HG02571 (cell line): ENCODE data around the gene COQ8B.
A peak's percentile ranks its signal among the peaks of the same experiment; 100 is the strongest.
"Not testable (repeated sequence)": the region's sequence is repeated elsewhere in the genome, so short reads cannot be mapped to it uniquely, and the experiment has no call there.

Experiments
- ATAC-seq: cut with Tn5 transposase; IDR thresholded peaks from one replicate; pipeline ENCODE4 v1.9.1; 2021; ENCODE audit warnings: mild to moderate bottlenecking, moderate library complexity; ENCODE audit not compliant: unreplicated experiment

COQ8B gene

DNA sequence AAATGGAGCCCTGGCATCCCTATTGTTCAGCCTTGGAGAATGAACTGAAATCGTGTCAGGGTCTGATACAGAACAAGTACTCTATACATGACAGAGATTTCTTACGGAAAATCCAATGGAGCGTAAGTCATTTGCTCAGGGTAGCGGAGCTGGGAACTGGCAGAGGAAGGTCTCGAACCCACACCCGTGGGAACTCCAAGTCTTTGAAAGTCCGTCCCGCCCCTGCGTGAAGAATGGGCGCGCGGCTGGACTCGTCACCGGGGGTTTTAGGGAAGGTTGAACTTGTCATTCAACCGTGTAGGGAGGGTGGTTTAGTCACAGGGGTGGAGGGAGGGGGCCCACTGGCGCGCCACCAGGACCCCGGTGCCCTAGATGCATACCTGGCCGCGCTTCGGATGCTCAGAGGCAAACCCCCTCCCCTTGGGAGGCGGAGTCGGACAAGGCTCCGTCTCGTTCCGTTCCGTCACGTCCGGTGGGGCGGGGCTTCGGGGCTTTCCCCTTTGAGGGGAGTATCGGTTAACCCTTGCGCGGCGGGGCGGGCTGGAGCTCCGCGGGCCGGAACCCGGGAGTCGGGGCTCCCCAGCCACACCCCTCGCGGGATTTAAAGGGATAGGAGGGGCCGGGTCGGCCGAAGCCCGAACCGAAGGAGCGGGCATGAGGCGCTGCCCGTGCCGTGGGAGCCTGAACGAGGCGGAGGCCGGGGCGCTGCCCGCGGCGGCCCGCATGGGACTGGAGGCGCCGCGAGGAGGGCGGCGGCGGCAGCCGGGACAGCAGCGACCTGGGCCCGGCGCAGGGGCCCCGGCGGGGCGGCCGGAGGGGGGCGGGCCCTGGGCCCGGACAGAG lies at the start of gene COQ8B, which contains the start of gene ITPKC:
COQ8B (minus strand) TSS at position 405 of the 843 bp plus-strand sequence. CDS start 2,254 bp downstream, outside the sequence.
ITPKC (plus strand) TSS at position 631 of the 843 bp plus-strand sequence; CDS start at position 655, 24 bp downstream.
- ATAC-seq = peak; percentile 61

DNA sequence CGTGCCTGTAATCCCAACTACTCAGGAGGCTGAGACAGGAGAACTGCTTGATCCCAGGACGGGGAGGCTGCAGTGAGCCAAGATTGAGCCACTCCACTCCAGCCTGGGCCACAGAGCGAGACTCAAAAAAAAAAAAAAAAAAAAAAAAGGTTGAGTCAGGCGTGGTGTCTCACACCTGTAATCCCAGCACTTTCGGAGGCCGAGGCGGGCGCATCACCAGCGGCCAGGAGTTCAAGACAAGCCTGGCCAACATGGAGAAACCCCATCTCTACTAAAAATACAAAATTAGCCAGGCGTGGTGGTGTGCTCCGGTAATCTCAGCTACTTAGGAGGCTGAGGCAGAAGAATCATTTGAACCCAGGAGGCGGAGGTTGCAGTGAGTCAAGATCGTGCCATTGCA lies 49.7 kb upstream of the COQ8B start:
- ATAC-seq = not testable (repeated sequence)

DNA sequence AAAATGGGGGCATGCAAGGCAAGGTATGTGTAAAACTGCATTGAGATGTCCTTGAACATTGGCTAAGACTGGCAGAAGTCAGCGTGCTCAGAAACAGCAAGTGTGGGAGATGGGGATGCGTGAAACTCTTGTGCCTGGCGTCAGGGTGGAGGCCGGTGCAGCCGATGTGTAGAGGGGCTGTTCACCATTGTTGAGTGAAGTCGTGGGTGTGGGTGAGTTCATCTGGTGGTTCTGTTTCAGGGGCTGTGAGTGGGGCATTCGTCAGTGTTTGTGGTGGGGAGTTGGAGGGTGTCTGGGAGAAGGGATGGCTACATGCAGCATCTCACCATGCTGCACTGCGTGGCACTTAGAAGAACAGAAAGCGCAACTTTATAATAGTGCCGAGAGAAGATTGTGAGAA lies 47.3 kb upstream of the COQ8B start:
- no peak for ATAC-seq

DNA sequence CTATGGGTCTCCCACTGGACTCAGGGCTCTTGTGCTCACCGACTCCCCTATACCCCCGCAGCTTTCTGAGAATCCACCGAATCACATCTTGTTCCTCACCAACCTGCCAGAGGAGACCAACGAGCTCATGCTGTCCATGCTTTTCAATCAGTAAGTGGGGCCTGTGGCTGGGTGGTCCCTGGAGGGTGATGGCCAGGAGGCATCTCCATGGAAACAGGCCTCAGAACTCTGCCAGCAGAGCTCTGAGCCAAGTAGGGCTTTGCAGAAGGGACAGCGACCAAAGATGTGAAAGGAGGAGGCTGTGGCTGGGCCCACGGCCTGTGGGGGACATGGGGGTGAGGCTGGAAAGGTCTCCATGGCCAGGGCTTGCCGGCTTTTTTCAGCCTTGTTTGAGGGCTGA lies 46.8 kb upstream of the COQ8B start:
- no peak for ATAC-seq

DNA sequence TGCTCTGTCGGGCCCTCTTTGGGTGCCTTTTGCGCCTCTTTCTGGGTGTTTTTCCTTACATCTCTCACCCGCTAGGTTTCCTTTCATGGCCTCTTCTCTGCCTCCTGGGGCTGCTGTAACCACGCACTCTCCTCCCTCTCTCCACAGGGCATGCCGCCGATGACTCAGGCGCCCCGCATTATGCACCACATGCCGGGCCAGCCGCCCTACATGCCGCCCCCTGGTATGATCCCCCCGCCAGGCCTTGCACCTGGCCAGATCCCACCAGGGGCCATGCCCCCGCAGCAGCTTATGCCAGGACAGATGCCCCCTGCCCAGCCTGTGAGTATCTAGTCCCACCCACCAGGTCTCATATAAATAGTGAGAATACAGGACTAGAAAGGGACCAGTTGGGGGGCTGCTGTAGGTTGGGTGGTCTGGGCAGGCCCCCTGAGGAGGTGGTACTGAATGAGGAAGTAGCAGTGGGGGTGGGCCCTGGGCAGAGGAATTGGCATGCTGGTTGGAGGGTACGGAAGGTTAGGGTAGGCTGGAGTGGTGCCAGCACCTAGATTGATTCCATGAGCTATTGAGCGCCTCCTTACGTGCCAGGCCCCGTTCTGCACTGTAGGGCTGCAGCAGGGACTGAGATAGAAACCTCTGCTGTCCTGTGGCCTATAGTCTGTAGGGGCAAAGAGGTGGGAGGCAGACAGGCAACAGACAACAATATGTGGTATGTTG lies 46.2 kb upstream of the COQ8B start:
- no peak for ATAC-seq

DNA sequence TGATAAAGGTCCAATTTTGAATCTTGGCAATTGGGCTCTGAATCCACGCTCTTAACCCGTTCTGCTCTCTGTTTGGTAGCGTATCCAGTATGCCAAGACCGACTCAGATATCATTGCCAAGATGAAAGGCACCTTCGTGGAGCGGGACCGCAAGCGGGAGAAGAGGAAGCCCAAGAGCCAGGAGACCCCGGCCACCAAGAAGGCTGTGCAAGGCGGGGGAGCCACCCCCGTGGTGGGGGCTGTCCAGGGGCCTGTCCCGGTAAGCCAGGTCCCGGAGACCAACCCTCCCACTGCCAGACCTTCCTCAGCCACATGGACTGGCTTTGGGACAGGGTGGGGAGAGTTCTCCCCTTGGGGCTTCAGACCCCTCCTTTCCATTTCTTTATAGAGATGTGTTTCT lies 42.7 kb upstream of the COQ8B start:
- no peak for ATAC-seq

DNA sequence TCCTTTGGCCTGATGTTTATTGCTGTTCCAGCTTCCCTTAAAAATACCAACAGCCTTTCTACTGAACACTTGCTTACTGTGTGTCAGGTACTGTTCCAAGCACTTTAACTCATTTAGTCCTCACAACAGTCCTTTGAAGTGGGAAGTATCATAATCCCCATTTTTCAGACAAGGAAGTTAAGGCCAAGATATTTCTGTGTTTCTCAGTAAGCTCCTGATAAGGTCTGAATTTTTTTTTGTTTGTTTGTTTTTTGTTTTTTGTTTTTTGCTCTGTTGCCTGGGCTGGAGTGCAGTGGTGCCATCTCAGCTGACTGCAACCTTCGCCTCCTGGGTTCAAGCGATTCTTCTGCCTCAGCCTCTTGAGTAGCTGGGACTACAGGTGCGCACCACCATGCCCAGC lies 41.8 kb upstream of the COQ8B start:
- ATAC-seq = no peak

DNA sequence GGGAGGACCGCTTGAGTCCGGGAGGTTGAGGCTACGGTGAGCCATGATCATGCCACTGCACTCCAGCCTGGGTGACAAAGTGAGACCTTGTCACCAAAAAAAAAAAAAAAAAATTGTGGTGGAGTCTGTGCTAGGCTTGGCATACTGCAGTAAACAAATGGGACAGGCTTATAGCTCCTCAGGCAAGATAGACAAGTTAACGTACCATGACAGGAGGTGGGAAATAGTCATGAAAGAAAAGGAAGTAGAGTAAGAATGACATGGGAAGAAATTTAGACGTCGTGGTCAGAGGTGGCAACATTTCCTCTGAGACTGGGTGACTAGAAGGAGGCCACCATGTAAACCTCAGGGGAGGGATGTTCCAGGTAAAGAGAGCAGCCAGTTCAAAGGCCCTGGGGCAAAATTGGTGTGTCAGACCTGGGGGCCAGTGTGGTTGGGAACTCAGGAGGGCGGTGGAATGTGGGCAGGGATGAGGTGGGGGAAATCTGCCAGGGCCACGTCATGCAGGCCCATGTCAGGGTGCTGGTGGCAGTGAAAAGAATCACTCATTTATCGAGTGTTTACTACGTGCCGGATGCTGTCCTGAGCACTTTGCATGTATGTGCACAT lies 39.9 kb upstream of the COQ8B start:
- ATAC-seq = no peak

DNA sequence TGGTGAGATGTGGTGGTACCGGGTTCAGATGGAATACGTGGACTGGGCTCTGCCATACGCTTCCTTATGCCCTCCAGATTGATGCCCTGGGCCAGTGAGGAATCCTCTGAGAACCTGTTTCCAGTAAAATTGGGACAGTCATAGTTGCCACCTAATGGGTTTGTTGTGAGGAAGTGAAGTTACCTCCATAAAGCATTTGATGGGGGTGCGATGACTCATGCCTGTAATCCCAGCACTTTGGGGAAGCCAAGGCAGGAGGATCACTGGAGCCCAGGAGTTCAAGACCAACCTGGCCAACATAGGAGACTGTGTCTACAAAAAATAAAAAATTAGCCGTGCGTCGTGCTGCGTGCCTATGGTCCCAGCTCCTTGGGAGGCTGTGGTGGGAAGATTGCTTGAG lies 39.1 kb upstream of the COQ8B start:
- no peak for ATAC-seq

DNA sequence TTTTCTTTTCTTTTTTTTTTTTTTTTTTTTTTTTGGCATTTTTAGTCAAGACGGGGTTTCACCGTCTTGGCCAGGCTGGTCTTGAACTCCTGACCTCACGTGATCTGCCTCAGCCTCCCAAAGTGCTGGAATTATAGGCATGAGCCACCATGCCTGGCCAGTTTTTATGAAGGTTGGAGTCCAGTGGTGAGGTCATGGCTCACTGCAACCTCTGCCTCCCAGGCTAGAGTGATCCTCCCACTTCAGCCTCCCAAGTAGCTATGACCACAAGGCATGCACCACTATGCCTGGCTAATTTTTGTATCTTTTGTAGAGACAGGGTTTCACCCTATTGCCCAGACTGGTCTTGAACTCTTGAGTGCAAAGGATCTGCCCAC lies 38.5 kb upstream of the COQ8B start:
- ATAC-seq = no peak

DNA sequence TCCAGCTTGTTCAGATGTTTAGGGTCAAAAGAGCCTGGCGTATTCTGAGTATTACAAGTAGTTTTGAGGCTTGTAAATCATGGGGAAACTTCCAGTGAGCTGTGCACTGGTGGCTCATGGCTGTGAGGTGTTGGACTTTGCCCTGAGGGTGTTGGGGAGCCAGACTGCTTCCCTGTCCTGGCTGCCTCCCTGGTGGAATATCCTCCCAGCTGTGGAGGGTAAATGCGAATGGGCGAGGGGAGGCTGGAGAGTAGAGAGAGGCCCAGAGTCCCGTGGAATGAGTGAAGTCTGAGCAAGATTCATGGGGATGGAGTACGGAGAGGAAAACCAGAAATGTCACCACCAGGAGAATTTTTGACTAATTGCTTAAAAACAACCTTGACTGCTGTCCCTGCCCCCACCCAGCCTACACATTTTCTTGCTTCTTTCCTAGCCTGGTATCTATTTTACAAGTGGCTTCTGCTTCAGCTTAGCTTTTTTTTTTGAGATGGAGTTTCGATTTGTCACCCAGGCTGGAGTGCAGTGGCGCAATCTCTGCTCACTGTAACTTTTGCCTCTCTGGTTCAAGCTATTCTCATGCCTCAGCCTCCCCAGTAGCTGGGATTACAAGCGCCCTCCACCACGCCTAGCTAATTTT lies 38.0 kb upstream of the COQ8B start:
- no peak for ATAC-seq

DNA sequence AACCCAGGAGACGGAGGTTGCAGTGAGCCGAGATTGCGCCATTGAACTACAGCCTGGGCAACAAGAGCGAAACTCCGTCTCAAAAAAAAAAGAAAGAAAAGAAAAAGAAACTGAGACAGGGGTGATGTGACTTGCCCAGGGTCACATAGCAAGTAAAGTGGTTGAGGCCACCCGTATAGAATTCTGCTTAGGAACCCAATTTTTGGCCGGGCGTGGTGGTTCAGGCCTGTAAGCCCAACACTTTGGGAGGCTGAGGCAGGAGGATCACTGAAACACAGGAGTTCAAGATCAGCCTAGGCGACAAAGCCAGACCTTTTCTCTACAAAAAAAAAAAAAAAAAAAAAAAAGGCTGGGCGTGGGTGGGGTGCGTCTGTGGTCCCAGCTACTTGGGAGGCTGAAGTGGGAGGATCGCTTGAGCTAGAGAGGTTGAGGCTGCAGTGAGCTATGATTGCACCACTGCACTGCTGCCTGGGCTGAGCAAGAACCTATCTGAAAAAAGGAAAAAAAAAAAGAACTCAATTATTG lies 35.6 kb upstream of the COQ8B start:
- no peak for ATAC-seq

DNA sequence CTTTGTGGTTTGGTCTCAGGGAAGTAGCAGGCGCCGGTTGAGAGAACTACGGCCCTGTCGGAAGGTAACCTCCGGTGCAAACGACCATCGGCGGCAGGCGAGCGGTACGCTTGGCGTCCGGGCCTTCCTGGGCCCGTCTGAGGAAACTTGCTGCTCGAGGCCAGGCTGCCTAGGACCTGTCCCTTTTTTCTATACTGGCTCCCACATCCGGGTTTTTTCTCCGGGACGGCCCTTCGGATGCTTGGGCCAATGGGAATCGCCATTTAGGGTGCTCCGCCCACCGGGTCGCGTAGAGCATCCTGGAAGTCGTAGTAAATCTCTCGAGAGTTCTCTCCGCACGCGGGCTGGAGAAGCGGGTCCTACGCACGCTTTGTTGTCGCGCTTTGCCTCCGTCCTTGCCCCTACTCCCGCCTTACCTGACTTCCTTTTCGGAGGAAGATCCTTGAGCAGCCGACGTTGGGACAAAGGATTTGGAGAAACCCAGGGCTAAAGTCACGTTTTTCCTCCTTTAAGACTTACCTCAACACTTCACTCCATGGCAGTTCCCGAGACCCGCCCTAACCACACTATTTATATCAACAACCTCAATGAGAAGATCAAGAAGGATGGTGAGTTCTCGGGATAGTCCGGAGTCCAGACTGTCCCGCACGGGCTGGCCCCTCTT lies 34.3 kb upstream of the COQ8B start, which contains the start of gene SNRPA:
SNRPA (plus strand) TSS at position 330 of the 664 bp plus-strand sequence; CDS start at position 536, 206 bp downstream.
- peak; percentile 52 for ATAC-seq

DNA sequence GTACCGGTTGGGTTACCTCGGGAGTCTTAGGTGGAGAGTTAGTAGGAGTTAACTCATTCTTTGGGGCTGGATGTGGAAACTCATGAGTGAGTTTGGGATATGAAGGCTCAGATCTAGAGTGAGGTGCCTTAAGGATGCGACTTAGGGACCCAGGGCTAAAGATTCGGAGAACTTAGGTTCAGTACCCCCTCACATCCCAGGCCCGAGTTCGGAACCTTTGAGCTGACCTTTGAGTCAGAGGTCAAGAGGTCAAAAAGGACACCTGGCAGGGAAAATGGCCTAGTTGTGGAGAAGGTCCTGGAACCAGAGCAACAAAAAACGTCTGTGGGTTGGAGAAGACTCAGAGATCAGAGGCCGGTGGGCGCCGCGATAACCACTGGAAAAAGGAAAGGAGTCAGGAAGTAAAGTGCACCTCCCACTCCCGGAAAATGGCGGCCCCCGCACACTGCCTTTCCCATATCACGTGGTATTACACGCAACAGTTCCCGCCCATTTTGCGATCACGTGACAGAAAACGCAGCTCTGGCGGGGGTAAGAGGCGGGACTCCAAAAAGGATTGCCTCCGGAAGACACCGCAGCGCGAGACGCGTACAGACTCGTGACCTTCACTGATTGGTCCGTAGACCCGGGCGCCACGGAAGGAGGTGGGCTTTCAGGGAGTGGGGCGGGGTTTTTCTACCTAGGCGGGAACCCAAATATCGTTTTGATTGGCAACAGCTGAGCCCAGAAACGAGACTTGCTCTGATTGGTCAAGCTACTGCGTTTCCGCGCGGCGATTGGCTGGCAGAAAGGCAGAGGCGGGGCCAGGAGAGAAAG lies 33.6 kb upstream of the COQ8B start, which contains the start of gene ACTMAP:
ACTMAP (minus strand) TSS at position 420 of the 816 bp plus-strand sequence. CDS start 674 bp downstream, outside the sequence.
- ATAC-seq = peak; percentile 79

DNA sequence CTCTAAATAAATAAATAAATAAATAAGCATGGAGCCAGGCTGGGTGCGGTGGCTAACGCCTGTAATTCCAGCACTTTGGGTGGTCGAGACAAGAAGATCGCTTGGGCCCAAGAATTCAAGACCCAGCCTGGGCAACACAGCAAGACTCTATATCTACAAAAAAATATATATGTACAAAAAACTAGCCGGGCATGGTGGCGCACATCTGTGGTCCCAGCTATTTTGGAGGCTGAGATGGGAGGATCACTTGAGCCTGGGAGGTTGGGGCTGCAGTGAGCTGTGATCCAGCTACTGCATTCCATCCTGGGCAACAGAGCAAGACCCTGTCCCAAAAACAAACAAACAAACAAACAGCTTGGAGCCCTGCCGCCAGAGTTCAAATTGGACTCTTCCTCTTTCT lies 30.9 kb upstream of the COQ8B start:
- ATAC-seq = no peak

DNA sequence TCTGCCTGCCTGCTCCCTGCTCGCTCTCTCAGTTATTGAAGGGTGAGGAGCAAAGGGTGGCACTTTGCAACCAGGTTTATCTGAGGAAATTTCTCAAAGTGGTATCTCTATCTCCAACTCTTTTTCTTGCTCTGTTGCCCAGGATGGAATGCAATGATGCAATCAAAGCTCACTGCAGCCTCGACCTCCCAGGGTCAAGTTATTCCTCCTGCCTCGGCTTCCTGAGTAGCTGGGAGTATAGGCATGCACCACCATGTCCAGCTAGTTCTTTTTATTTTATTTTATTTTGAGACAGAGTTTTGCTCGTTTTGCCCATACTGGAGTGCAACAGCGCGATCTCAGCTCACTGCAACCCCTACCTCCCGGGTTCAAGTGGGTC lies 28.7 kb upstream of the COQ8B start:
- no peak for ATAC-seq

DNA sequence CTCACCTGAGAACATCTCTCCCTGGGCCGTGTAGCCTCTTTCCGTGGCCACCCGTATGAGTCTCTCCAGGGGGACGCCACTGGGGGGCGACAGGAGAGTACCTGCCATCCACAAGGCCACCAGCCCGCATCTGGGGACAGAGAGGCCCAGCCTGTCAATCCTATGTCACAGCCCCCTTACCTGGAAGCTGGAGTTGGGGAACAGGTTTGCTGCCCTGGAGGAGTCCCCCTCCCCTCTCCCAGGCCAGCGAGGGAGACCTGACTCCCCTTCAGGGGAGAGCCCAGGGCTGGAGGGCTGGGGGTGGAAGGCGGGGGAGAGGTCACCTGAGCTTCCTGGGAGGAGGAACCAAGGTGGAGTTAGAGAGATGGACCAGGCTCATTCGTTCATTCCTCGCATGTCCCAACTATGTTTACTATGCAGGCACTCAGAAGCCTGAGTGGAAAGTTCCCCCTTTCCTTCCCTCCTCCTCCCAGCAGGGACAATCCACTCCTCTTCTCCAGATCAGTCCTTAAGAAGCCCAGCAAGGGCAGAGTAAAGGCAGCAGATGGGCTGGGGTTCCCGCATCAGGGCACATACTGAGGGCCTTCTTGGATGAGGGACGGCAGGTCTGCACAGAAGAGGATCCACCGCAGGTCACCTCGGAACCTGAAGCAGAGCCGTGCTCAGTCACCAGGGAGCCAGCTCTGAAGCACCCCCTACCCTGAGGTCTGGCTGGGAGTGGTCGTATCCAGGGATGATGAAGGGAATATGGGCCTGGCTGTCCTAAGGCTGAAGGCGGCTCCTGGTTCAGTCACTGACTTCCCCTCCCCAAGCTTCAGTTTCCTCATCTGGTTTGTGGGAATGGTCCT lies 28.1 kb upstream of the COQ8B start:
- no peak for ATAC-seq

DNA sequence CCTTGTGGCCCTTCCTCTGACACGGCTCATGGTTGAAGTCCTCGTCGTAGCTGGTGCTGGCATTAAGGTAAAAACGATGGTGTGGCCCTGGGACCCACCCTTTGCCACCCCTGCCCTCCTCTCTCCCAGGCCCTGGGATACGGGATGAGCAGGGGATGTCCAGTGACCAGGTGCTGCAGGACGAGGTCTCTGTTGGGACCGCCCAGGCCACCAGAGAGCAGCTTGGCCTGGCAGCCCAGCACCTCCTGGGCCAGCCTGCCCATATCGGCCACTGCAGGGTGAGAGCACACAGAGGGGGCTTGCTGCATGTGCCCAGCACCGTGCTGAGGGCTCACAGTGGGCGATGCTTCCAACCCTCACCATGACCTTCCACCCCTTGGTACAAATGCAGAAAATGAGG lies 27.2 kb upstream of the COQ8B start:
- no peak for ATAC-seq
